SK-N-SH treated with all-trans-retinoic acid at 6 μM for 48 hours (cell line): ENCODE results near the gene TOP3A.

ENCODE experiments used
- ATAC-seq: fragments of 200-7000 bp; cut with Tn5 transposase; 3 replicates; pipeline ENCODE4 v1.9.1; 2020; ENCODE audit warnings: mild to moderate bottlenecking, moderate library complexity
- ARNTL ChIP-seq: fragments of 450-650 bp; formaldehyde crosslinking; IDR thresholded peaks from 2 replicates; pipeline ENCODE4 v1.5.0; 2020; ENCODE audit warnings: low read depth, mild to moderate bottlenecking, moderate library complexity, borderline replicate concordance
- BACH2 ChIP-seq: fragments of 250-450 bp; sonication (Bioruptor Pico); IDR thresholded peaks from 2 replicates; pipeline ENCODE4 v1.9.0; 2021; ENCODE audit warnings: mild to moderate bottlenecking, borderline replicate concordance
- CREB5 ChIP-seq: fragments of 250-450 bp; sonication (Bioruptor Pico); IDR thresholded peaks from 2 replicates; pipeline ENCODE4 v1.5.1; 2020; ENCODE audit warnings: low read depth, mild to moderate bottlenecking, moderate library complexity
- CSRNP3 ChIP-seq: fragments of 250-450 bp; sonication (Bioruptor Pico); IDR thresholded peaks from 2 replicates; pipeline ENCODE4 v1.5.1; 2021; ENCODE audit warnings: mild to moderate bottlenecking, moderate library complexity
- ESRRG ChIP-seq: fragments of 250-450 bp; sonication (Bioruptor Pico); IDR thresholded peaks from 2 replicates; pipeline ENCODE4 v1.6.1; 2021; ENCODE audit warnings: mild to moderate bottlenecking
- GLIS3 ChIP-seq: fragments of 250-450 bp; sonication (Bioruptor Pico); IDR thresholded peaks from 2 replicates; pipeline ENCODE4 v1.5.0; 2020; ENCODE audit warnings: mild to moderate bottlenecking, moderate library complexity
- ISL1 ChIP-seq: fragments of 250-450 bp; sonication (Bioruptor Pico); IDR thresholded peaks from 2 replicates; pipeline ENCODE4 v2.1.2; 2022; ENCODE audit warnings: mild to moderate bottlenecking, moderate library complexity
- OSR1 ChIP-seq: fragments of 250-450 bp; sonication (Bioruptor Pico); IDR thresholded peaks from 2 replicates; pipeline ENCODE4 v1.8.0; 2022; ENCODE audit warnings: moderate library complexity, mild to moderate bottlenecking, inconsistent platforms
- POU6F1 ChIP-seq: fragments of 250-450 bp; sonication (Bioruptor Pico); IDR thresholded peaks from 2 replicates; pipeline ENCODE4 v1.8.0; 2021; ENCODE audit warnings: low read depth, mild to moderate bottlenecking, moderate library complexity, borderline replicate concordance
- PPARA ChIP-seq: fragments of 250-450 bp; sonication (Bioruptor Pico); IDR thresholded peaks from 2 replicates; pipeline ENCODE4 v1.5.0; 2020; ENCODE audit warnings: mild to moderate bottlenecking, borderline replicate concordance
- SNAI2 ChIP-seq: fragments of 250-450 bp; sonication (Bioruptor Pico); IDR thresholded peaks from 2 replicates; pipeline ENCODE4 v1.5.0; 2020; ENCODE audit warnings: mild to moderate bottlenecking, moderate library complexity
- TCF4 ChIP-seq: fragments of 250-450 bp; sonication (Bioruptor Pico); IDR thresholded peaks from 2 replicates; pipeline ENCODE4 v1.8.0; 2021; ENCODE audit warnings: mild to moderate bottlenecking, moderate library complexity, borderline replicate concordance
- TOX ChIP-seq: fragments of 250-450 bp; sonication (Bioruptor Pico); IDR thresholded peaks from 2 replicates; pipeline ENCODE4 v1.8.0; 2021; ENCODE audit warnings: mild to moderate bottlenecking, moderate library complexity, borderline replicate concordance
- TSHZ2 ChIP-seq: fragments of 250-450 bp; sonication (Bioruptor Pico); IDR thresholded peaks from 2 replicates; pipeline ENCODE4 v1.5.0; 2020; ENCODE audit warnings: mild to moderate bottlenecking, moderate library complexity
- ZC3H10 ChIP-seq: fragments of 250-450 bp; sonication (Bioruptor Pico); IDR thresholded peaks from 2 replicates; pipeline ENCODE4 v1.5.1; 2021; ENCODE audit warnings: mild to moderate bottlenecking, moderate library complexity
- ZFP30 ChIP-seq: fragments of 450-650 bp; formaldehyde crosslinking; IDR thresholded peaks from 2 replicates; pipeline ENCODE4 v1.5.0; 2022; ENCODE audit warnings: mild to moderate bottlenecking, moderate library complexity
- ZNF565 ChIP-seq: fragments of 450-650 bp; formaldehyde crosslinking; conservative IDR thresholded peaks from 2 replicates; pipeline ENCODE4 v1.5.0; 2020; ENCODE audit warnings: low read depth, mild to moderate bottlenecking, moderate library complexity
- ZNF70 ChIP-seq: fragments of 450-650 bp; formaldehyde crosslinking; IDR thresholded peaks from 2 replicates; pipeline ENCODE4 v1.5.0; 2020; ENCODE audit warnings: mild to moderate bottlenecking, moderate library complexity
- ZNF8 ChIP-seq: fragments of 450-650 bp; formaldehyde crosslinking; IDR thresholded peaks from 2 replicates; pipeline ENCODE4 v1.5.0; 2020; ENCODE audit warnings: mild to moderate bottlenecking, moderate library complexity

TOP3A gene

GRCh38 chr17:18291718-18292540 is 22.9 kb downstream of the TOP3A start:
- no peak for ATAC-seq
- TF ChIP-seq ZC3H10 (CRISPR knock-in tag) = no peak
- no peak for TF ChIP-seq ARNTL (CRISPR knock-in tag)
- no peak for TF ChIP-seq ESRRG (CRISPR knock-in tag)
- no peak for TF ChIP-seq TOX
- TF ChIP-seq PPARA (CRISPR knock-in tag) = no peak
- no peak for TF ChIP-seq TSHZ2
- no peak for TF ChIP-seq ZFP30
- TF ChIP-seq SNAI2 = no peak
- no peak for TF ChIP-seq ZNF70 (CRISPR knock-in tag)
- TF ChIP-seq ZNF565 (CRISPR knock-in tag) = no peak
- no peak for TF ChIP-seq OSR1

GRCh38 chr17:18285296-18285695 is 29.5 kb downstream of the TOP3A start:
- no peak for TF ChIP-seq TCF4 (CRISPR knock-in tag)
- no peak for TF ChIP-seq TSHZ2
- no peak for TF ChIP-seq CREB5 (CRISPR knock-in tag)
- TF ChIP-seq BACH2 (CRISPR knock-in tag) = no peak
- TF ChIP-seq ZNF8 (CRISPR knock-in tag) = no peak
- TF ChIP-seq, all 23 proteins: peak for 0
- no peak for ATAC-seq

- ATAC-seq = no peak
- TF ChIP-seq BACH2 (CRISPR knock-in tag) (no peak), ARNTL (CRISPR knock-in tag) (no peak), ZNF70 (CRISPR knock-in tag) (no peak), GLIS3 (CRISPR knock-in tag) (no peak)
Measured at GRCh38 chr17:18281788-18282187, 33.0 kb downstream of the TOP3A start.

- ATAC-seq = no peak
- TF ChIP-seq ARNTL (CRISPR knock-in tag) = no peak
- TF ChIP-seq ZC3H10 (CRISPR knock-in tag) = no peak
- no peak for TF ChIP-seq ZFP30
- TF ChIP-seq CREB5 (CRISPR knock-in tag) = no peak
- no peak for TF ChIP-seq CSRNP3 (CRISPR knock-in tag)
- TF ChIP-seq OSR1 = no peak
- TF ChIP-seq TSHZ2 = no peak
- TF ChIP-seq ISL1 (CRISPR knock-in tag) = no peak
- TF ChIP-seq POU6F1 (CRISPR knock-in tag) = no peak
- no peak for TF ChIP-seq ZNF70 (CRISPR knock-in tag)
Measured at GRCh38 chr17:18280766-18281371, 33.9 kb downstream of the TOP3A start.
